IMR-90 (cell line): Measurements from ENCODE around the gene FBXW2. TPM values are rescaled to one million over a fixed set of nuclear protein-coding genes. Genes with fewer than 3 reads are reported as not detected.
"Not testable (repeated sequence)": the region's sequence is repeated elsewhere in the genome, so short reads cannot be mapped to it uniquely, and the experiment has no call there.

Experiments used
- ATAC-seq: fragments of 200-7000 bp; cut with Tn5 transposase; 2 replicates; pipeline ENCODE4 v1.9.1; 2020; ENCODE audit warnings: low read depth, mild to moderate bottlenecking, moderate library complexity
- BruUV-seq: library from RNA; stranded (reverse); fragments of 400-500 nt; replicated peaks from 2 replicates; lab custom pipeline; 2021; lab: Mats Ljungman, UMichigan
- CTCF ChIA-PET: fragments of 300-600 bp; formaldehyde crosslinking; extraction: SDS; loops from one replicate; lab custom pipeline; 2021; ENCODE audit warnings: antibody characterized with exemption; lab: Yijun Ruan, JAX
- POLR2A ChIA-PET: fragments of 300-600 bp; sonication (Branson Sonifier 250); formaldehyde crosslinking; loops from one replicate; lab custom pipeline; 2022; ENCODE audit warnings: antibody characterized with exemption; ENCODE audit not compliant: unreplicated experiment; lab: Charles Lee
- DNase-seq: peaks from one replicate; pipeline ENCODE4 v3.0.0; 2013
- H2AFZ ChIP-seq: replicated peaks from 2 replicates; pipeline ENCODE3; 2013; ENCODE audit warnings: low read length, mild to moderate bottlenecking; ENCODE audit not compliant: poor library complexity
- H2AK5ac ChIP-seq: 2 replicates; pipeline ENCODE4 v1.6.1; 2013; ENCODE audit warnings: low read depth, low read length, inconsistent platforms
- H2AK9ac ChIP-seq: replicated peaks from 2 replicates; pipeline ENCODE3; 2013; ENCODE audit warnings: mild to moderate bottlenecking, low read depth, low read length, moderate library complexity; ENCODE audit not compliant: poor library complexity
- H2BK120ac ChIP-seq: 2 replicates; pipeline ENCODE4 v1.6.1; 2013; ENCODE audit warnings: low read depth, low read length, inconsistent platforms
- H2BK15ac ChIP-seq: 3 replicates; pipeline ENCODE4 v1.6.1; 2013; ENCODE audit warnings: low read depth, low read length, inconsistent platforms
- H2BK20ac ChIP-seq: 2 replicates; pipeline ENCODE4 v1.6.1; 2013; ENCODE audit warnings: low read depth, mild to moderate bottlenecking, inconsistent platforms, low read length, moderate library complexity
- H2BK5ac ChIP-seq: 2 replicates; pipeline ENCODE4 v1.6.1; 2013; ENCODE audit warnings: mild to moderate bottlenecking, low read depth, low read length, inconsistent platforms; ENCODE audit not compliant: poor library complexity, severe bottlenecking
- H3K14ac ChIP-seq: replicated peaks from 2 replicates; pipeline ENCODE4 v1.6.1; 2013; ENCODE audit warnings: low read depth, low read length, inconsistent platforms
- H3K18ac ChIP-seq: 2 replicates; pipeline ENCODE4 v1.6.1; 2013; ENCODE audit warnings: low read depth, low read length, control low read depth
- H3K23ac ChIP-seq: 2 replicates; pipeline ENCODE4 v1.6.1; 2013; ENCODE audit warnings: low read depth, low read length, inconsistent platforms
- H3K27ac ChIP-seq: 2 replicates; pipeline ENCODE4 v1.5.1; 2013; ENCODE audit warnings: mild to moderate bottlenecking, control low read depth, low read length; ENCODE audit not compliant: insufficient read depth
- H3K27me3 ChIP-seq: 2 replicates; pipeline ENCODE4 v1.6.1; 2013; ENCODE audit warnings: low read length; ENCODE audit not compliant: control insufficient read depth, insufficient read depth
- H3K36me3 ChIP-seq: 2 replicates; pipeline ENCODE4 v1.6.1; 2013; ENCODE audit warnings: low read length, mixed read lengths; ENCODE audit not compliant: control insufficient read depth, insufficient read depth
- H3K4ac ChIP-seq: 2 replicates; pipeline ENCODE4 v1.6.1; 2013; ENCODE audit warnings: low read depth, low read length, inconsistent platforms
- H3K4me1 ChIP-seq: 2 replicates; pipeline ENCODE4 v1.6.1; 2013; ENCODE audit warnings: low read length, mixed read lengths; ENCODE audit not compliant: control insufficient read depth, insufficient read depth
- H3K4me2 ChIP-seq: 2 replicates; pipeline ENCODE4 v1.6.1; 2013; ENCODE audit warnings: low read depth, mild to moderate bottlenecking, control low read depth, low read length, moderate library complexity
- H3K4me3 ChIP-seq: 2 replicates; pipeline ENCODE4 v1.5.1; 2013; ENCODE audit warnings: low read depth, mild to moderate bottlenecking, control low read depth, low read length, moderate library complexity; ENCODE audit not compliant: insufficient read depth
- H3K56ac ChIP-seq: 2 replicates; pipeline ENCODE4 v1.6.1; 2013; ENCODE audit warnings: low read length, inconsistent platforms; ENCODE audit not compliant: insufficient read depth; ENCODE audit errors: extremely low read depth
- H3K79me1 ChIP-seq, 2 experiments: 2 replicates each; pipeline ENCODE4 v1.6.1; 2013; ENCODE audit warnings: low read length in 2 of 2, inconsistent platforms in 1 of 2, low read depth in 1 of 2
- H3K9ac ChIP-seq: 2 replicates; pipeline ENCODE4 v1.6.1; 2013; ENCODE audit warnings: low read depth, low read length, control low read depth
- H3K9me1 ChIP-seq: 2 replicates; pipeline ENCODE4 v1.6.1; 2013; ENCODE audit warnings: low read length, inconsistent platforms; ENCODE audit not compliant: insufficient read depth
- H3K9me3 ChIP-seq: 2 replicates; pipeline ENCODE4 v1.6.1; 2013; ENCODE audit warnings: low read length; ENCODE audit not compliant: control insufficient read depth, insufficient read depth
- H4K20me1 ChIP-seq: 2 replicates; pipeline ENCODE4 v1.6.1; 2013; ENCODE audit warnings: low read length, inconsistent platforms; ENCODE audit not compliant: insufficient read depth
- H4K5ac ChIP-seq: 2 replicates; pipeline ENCODE4 v1.6.1; 2013; ENCODE audit warnings: mild to moderate bottlenecking, low read depth, low read length, control low read depth
- H4K8ac ChIP-seq, 2 experiments: 2 replicates each; pipeline ENCODE4 v1.6.1; 2013; ENCODE audit warnings: low read depth in 2 of 2, low read length in 2 of 2, control low read depth in 1 of 2, inconsistent platforms in 1 of 2
- H4K91ac ChIP-seq: 2 replicates; pipeline ENCODE4 v1.6.1; 2013; ENCODE audit warnings: low read depth, low read length, inconsistent platforms; ENCODE audit not compliant: insufficient read depth
- WGBS, 2 experiments: methylation state at CpG; one replicate each; pipeline versions ENCODE4 v1.1.5 to v1.1.7; 2013; ENCODE audit warnings: missing lambda C conversion rate in 2 of 2; ENCODE audit not compliant: insufficient read length in 1 of 2; ENCODE audit errors: extremely low coverage in 2 of 2; 5-methylcytosine and 5-hydroxymethylcytosine counted together
- dilution Hi-C: fragments of 300-500 bp; cut with HindIII; formaldehyde crosslinking; loops from one replicate; pipeline ENCODE4 v1.14.3; 2018; ENCODE audit warnings: low sequenced_read_pairs; ENCODE audit not compliant: unreplicated experiment
- in situ Hi-C: fragments of 300-500 bp; cut with MboI; formaldehyde crosslinking; loops from 3 replicates; pipeline ENCODE4 v1.14.3; 2019; ENCODE audit warnings: low sequenced_read_pairs, inconsistent platforms, mixed read lengths
- intact Hi-C: fragments of 100-400 bp; cut with micrococcal nuclease; formaldehyde crosslinking; loops from 2 replicates; pipeline ENCODE4 v1.10.0; 2022
- polyA plus RNA-seq, 3 experiments: library from polyadenylated mRNA; depleted of rRNA; stranded (reverse); fragments of >200 nt; gene quantifications; 2 replicates each; pipeline ENCODE4 v1.2.3, GENCODE V29; 2012; ENCODE audit warnings: low replicate concordance in 1 of 3
- total RNA-seq: library from RNA; depleted of rRNA; stranded (reverse); fragments of >200 nt; gene quantifications from 2 replicates; pipeline ENCODE4 v1.2.3, GENCODE V29; 2012

The FBXW2 gene
- total and polyA plus RNA-seq, 2 of the 4 experiments (the other 2 are of a cell fraction), result 27.1 to 43.5 TPM

DNA sequence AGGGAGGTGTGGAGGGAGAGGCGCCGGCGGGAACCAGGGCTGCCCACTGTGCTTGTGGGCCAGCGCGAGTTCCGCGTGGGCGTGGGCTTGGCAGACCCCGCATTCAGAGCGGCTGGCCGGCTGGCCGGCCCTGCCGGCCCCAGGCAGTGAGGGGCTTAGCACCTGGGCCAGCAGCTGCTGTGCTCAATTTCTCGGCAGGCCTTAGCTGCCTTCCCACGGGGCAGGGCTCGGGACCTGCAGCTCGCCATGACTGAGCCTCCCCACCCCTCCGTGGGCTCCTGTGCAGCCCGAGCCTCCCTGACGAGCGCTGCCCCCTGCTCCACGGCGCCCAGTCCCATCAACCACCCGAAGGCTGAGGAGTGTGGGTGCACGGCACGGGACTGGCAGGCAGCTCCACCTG lies 46.9 kb downstream of the FBXW2 start:
- H2BK120ac ChIP-seq, in situ Hi-C loops, H3K23ac ChIP-seq, H3K56ac ChIP-seq, H3K36me3 ChIP-seq, H3K9me3 ChIP-seq, H3K14ac ChIP-seq, H3K4me1 ChIP-seq, BruUV-seq, DNase-seq, ATAC-seq, H3K27me3 ChIP-seq, H2BK15ac ChIP-seq, H4K5ac ChIP-seq, H3K79me1 ChIP-seq, intact Hi-C loops, H2BK20ac ChIP-seq, H3K4me3 ChIP-seq, H3K4me2 ChIP-seq, H2AK9ac ChIP-seq, H4K8ac ChIP-seq, H2AK5ac ChIP-seq, H3K9me1 ChIP-seq, dilution Hi-C loops, H3K18ac ChIP-seq, POLR2A ChIA-PET, H2AFZ ChIP-seq, H3K27ac ChIP-seq, H4K20me1 ChIP-seq, H3K9ac ChIP-seq, H3K4ac ChIP-seq, H2BK5ac ChIP-seq, H4K91ac ChIP-seq: not testable (repeated sequence)
- CTCF ChIA-PET, result interaction anchor here (0.8 kb wide), 1 partner anchor 126 kb away, joined by 3 read pairs; no protein-coding TSS in a partner anchor
- WGBS, 2 experiments, result 93% methylated on average over 9 of the region's 26 CpGs; no CpG with 5 or more reads in 1 of the 2 experiments
